Measurements from ENCODE around the gene ORC5.
"Not testable (repeated sequence)": the region's sequence is repeated elsewhere in the genome, so short reads cannot be mapped to it uniquely, and the experiment has no call there.

ORC5 gene

DNA sequence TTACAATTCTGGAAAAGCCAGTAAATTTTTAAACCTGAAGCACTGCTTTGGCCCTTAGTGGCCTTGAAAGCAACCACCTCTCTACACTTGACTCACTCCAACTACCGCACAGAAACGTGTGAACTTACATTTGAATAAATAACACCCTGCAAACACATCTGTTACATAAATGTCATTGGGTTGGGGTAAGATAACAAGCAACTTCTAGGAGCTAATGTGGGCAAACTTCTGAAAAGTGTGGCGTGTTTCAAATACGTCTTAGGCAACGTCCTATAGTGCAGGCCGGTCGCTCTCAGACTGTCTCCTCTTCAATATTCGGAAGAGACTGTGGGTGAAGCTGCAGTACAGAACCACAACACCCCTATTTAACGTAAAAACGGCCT is 474 bp downstream of the ORC5 start:
- H3K9me3 ChIP-seq (ENCODE audit: low read depth, low read length), result no peaks in the 10 kb centered on the region
- H3K36me3 ChIP-seq (ENCODE audit: insufficient read depth, low read length), result peaks cover 18% of the 10 kb centered on the region
- H3K27ac ChIP-seq, result peak overlapping the region; percentile 63
- TF ChIP-seq FOXP2 (optimal IDR thresholded peaks at IDR 0.05; ENCODE audit: control extremely low read depth, extremely low read length, insufficient read depth) (no peak), POLR2AphosphoS5 (IDR thresholded peaks at IDR 0.05; ENCODE audit: borderline replicate concordance, low read depth, low read length) (no peak), EZH2 (IDR thresholded peaks at IDR 0.05) (no peak)
- peak overlapping the region; percentile 98 for H3K9ac ChIP-seq (ENCODE audit: insufficient read length)
- no peak for DNase-seq (ENCODE audit: low read depth, low spot score)
- peak overlapping the region; percentile 97 for H3K4me3 ChIP-seq

DNA sequence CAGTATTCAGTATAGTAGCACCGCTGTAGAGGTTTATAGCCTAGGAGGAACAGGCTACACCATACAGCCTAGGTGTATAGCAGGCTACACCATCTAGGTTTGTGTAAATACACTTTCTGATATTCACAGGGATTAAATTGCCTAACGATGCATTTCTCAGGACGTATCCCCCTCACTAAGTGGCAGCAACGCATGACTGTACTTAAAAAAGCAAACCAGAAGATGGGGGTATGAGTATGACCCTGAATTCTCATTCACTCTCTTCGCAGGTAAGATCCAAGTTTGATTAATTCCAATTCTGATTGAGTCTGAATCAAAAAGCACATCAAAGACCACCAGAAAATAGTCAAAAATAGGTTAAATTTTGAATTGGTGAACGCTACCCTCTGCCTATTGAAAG is 972 bp downstream of the ORC5 start:
- Histone ChIP-seq H3K9me3 (ENCODE audit: low read depth, low read length) (no peaks in the 10 kb centered on the region), H3K27ac (no peak overlapping the region), H3K36me3 (ENCODE audit: insufficient read depth, low read length) (peaks cover 23% of the 10 kb centered on the region), H3K9ac (ENCODE audit: insufficient read length) (peak overlapping the region; percentile 98), H3K4me3 (peak overlapping the region; percentile 97)
- no peak for TF ChIP-seq FOXP2 (optimal IDR thresholded peaks at IDR 0.05; ENCODE audit: control extremely low read depth, extremely low read length, insufficient read depth)
- TF ChIP-seq EZH2 (IDR thresholded peaks at IDR 0.05), result no peak
- TF ChIP-seq POLR2AphosphoS5 (IDR thresholded peaks at IDR 0.05; ENCODE audit: borderline replicate concordance, low read depth, low read length), result no peak
- DNase-seq (ENCODE audit: low read depth, low spot score), result no peak

DNA sequence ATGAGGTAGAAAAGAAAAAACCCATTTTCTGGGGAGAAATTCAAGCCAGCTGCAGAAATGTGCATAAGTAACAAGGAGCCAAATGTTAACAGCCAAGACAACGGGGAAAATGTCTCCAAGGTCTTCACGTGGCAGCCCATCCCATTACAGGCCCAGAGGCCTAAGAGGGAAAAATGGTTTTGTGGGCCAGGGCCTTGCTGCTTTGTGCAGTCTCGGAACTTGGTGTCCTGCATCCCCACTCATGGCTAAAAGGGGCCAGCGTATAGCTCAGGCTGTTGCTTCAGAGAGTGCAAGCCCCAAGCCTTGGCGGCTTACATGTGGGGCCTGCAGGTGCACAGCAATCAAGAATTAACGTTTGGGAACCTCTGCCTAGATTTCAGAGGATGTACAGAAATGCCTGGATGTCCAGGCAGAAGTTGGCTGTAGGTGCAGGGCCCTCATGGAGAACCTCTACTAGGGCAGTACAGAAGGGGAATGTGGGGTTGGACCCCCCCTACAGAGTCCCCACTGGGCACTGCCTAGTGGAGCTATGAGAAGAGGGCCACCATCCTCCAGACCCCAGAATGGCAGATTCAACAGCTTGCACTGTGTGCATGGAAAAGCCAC is 9.0 kb downstream of the ORC5 start:
- H3K27ac ChIP-seq, result no peak overlapping the region
- no peak overlapping the region for H3K4me3 ChIP-seq
- H3K36me3 ChIP-seq (ENCODE audit: insufficient read depth, low read length), result peaks cover 95% of the 10 kb centered on the region
- TF ChIP-seq EZH2 (IDR thresholded peaks at IDR 0.05) (no peak), FOXP2 (optimal IDR thresholded peaks at IDR 0.05; ENCODE audit: control extremely low read depth, extremely low read length, insufficient read depth) (no peak)
- DNase-seq (ENCODE audit: low read depth, low spot score), result no peak
- no peak overlapping the region for H3K9ac ChIP-seq (ENCODE audit: insufficient read length)
- 0 out of 2 replicates have a peak, but pooled peaks cover 4% of the 10 kb centered on the region for H3K9me3 ChIP-seq (ENCODE audit: low read depth, low read length)

DNA sequence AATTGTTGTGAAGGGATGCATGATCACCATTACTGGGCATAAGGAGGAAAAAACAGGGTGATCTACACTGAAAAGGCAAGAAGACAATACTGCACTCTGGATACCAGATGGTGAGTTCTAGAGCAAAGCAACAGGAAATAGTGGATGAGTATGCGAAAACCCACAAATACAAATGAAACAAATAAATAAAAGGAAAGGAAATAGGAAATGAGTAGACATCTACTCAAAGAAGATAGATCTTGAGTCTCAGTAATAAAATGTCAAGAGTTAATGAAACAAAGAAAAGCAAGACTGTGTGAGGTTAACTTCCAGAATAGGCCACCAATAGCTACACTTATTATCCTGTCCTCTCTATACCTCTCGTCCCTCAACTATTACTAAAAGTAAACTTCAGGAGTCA is 11.7 kb downstream of the ORC5 start:
- Histone ChIP-seq H3K9ac (ENCODE audit: insufficient read length) (no peak overlapping the region), H3K36me3 (ENCODE audit: insufficient read depth, low read length) (peaks cover 91% of the 10 kb centered on the region), H3K4me3 (no peak overlapping the region), H3K27ac (peak overlapping the region; percentile 38; the same call in 1 of the 2 replicates), H3K9me3 (ENCODE audit: low read depth, low read length) (0 out of 2 replicates have a peak, but pooled peaks cover 4% of the 10 kb centered on the region)
- TF ChIP-seq POLR2AphosphoS5 (IDR thresholded peaks at IDR 0.05; ENCODE audit: borderline replicate concordance, low read depth, low read length), result no peak
- TF ChIP-seq EZH2 (IDR thresholded peaks at IDR 0.05), result no peak
- no peak for TF ChIP-seq FOXP2 (optimal IDR thresholded peaks at IDR 0.05; ENCODE audit: control extremely low read depth, extremely low read length, insufficient read depth)
- no peak for DNase-seq (ENCODE audit: low read depth, low spot score)

DNA sequence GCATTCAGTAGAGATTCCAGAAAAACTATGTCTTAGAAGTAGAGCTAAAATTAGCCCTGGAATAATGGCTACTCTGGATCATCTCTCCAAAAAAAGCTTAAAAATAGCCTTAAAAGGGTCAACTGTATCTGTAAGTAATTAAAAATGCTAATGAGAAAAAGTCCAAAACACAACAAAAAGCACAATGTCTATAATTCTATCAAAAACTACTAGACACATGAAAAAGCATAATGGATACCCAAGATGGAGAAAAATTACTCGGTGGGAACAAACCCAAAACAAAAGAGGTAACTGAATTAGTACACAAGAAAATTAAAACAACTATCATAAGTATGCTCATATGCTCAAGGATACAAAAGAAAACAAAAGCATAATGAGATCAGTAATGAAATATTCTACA is 15.4 kb downstream of the ORC5 start:
- TF ChIP-seq POLR2AphosphoS5 (IDR thresholded peaks at IDR 0.05; ENCODE audit: borderline replicate concordance, low read depth, low read length) (no peak), FOXP2 (optimal IDR thresholded peaks at IDR 0.05; ENCODE audit: control extremely low read depth, extremely low read length, insufficient read depth) (no peak), EZH2 (IDR thresholded peaks at IDR 0.05) (no peak)
- Histone ChIP-seq H3K9ac (ENCODE audit: insufficient read length) (no peak overlapping the region), H3K9me3 (ENCODE audit: low read depth, low read length) (no peaks in the 10 kb centered on the region), H3K27ac (no peak overlapping the region), H3K36me3 (ENCODE audit: insufficient read depth, low read length) (peaks cover 85% of the 10 kb centered on the region), H3K4me3 (no peak overlapping the region)
- no peak for DNase-seq (ENCODE audit: low read depth, low spot score)

DNA sequence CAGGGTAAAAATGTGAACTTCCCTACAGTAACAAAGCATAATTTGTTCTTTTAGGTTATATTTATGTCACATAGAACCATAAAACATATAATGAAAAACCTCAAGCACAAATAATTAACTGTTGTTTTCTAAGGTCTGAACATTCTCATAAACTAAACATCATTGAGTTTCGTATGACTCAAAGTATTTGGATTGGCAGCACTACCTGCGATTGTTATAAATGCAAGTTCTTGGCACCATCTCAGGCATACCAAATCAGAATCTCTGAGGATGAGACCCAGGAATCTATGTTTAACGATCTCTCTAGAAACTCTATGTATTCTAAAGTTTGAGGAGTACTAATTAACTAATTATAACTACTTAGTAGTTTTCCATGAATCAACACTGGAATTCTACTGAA is 22.5 kb downstream of the ORC5 start:
- Histone ChIP-seq H3K9ac (ENCODE audit: insufficient read length) (no peak overlapping the region), H3K4me3 (no peak overlapping the region), H3K36me3 (ENCODE audit: insufficient read depth, low read length) (peaks cover 85% of the 10 kb centered on the region), H3K27ac (no peak overlapping the region), H3K9me3 (ENCODE audit: low read depth, low read length) (no peaks in the 10 kb centered on the region)
- DNase-seq (ENCODE audit: low read depth, low spot score), result no peak
- no peak for TF ChIP-seq FOXP2 (optimal IDR thresholded peaks at IDR 0.05; ENCODE audit: control extremely low read depth, extremely low read length, insufficient read depth)
- TF ChIP-seq EZH2 (IDR thresholded peaks at IDR 0.05), result no peak
- TF ChIP-seq POLR2AphosphoS5 (IDR thresholded peaks at IDR 0.05; ENCODE audit: borderline replicate concordance, low read depth, low read length), result no peak

DNA sequence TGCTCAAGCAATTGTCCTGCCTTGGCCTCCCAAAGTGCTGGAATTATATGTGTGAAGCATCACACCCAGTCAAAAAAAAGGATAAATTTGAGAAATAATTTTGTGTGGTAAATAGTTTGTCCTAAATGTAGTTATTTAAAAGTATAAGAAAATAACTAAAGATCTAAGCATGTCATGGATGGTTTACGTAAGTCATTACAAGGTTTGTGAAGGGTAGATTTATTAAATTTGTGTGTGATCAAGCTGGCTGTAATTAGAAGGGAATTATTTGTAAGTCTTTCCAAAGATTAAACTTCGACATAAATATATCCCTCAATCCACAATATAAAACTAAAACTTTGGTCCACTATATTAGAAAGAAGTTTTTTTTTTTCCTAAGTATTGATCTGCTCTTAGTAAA is 28.6 kb downstream of the ORC5 start:
- Histone ChIP-seq H3K9me3 (ENCODE audit: low read depth, low read length) (no peaks in the 10 kb centered on the region; the same call in 1 of the 2 replicates), H3K4me3 (no peak overlapping the region), H3K27ac (no peak overlapping the region), H3K9ac (ENCODE audit: insufficient read length) (no peak overlapping the region), H3K36me3 (ENCODE audit: insufficient read depth, low read length) (peaks cover 62% of the 10 kb centered on the region)
- no peak for DNase-seq (ENCODE audit: low read depth, low spot score)
- TF ChIP-seq POLR2AphosphoS5 (IDR thresholded peaks at IDR 0.05; ENCODE audit: borderline replicate concordance, low read depth, low read length), result no peak
- TF ChIP-seq FOXP2 (optimal IDR thresholded peaks at IDR 0.05; ENCODE audit: control extremely low read depth, extremely low read length, insufficient read depth), result no peak
- no peak for TF ChIP-seq EZH2 (IDR thresholded peaks at IDR 0.05)

DNA sequence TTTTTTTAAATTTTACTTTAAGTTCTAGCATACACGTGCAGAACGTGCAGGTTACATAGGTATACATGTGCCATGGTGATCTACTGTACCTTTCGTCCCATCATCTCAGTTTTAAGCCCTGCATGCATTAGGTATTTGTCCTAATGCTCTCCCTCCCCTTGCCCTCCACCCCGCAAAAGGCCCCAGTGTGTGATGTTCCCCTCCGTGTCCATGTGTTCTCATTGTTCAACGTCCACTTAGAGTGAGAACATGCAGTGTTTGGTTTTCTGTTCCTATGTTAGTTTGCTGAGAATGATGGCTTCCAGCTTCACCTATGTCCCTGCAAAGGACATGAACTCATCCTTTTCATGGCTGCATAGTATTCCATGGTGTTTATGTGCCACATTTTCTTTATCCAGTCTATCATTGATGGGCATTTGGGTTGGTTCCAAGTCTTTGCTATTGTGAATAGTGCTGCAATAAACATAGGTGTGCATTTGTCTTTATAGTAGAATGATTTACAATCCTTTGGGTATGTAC is 30.2 kb downstream of the ORC5 start:
- not testable (repeated sequence) for H3K27ac ChIP-seq; H3K4me3 ChIP-seq; H3K9ac ChIP-seq (ENCODE audit: insufficient read length); H3K9me3 ChIP-seq (ENCODE audit: low read depth, low read length); DNase-seq (ENCODE audit: low read depth, low spot score)
- H3K36me3 ChIP-seq (ENCODE audit: insufficient read depth, low read length), result peaks cover 47% of the 10 kb centered on the region

DNA sequence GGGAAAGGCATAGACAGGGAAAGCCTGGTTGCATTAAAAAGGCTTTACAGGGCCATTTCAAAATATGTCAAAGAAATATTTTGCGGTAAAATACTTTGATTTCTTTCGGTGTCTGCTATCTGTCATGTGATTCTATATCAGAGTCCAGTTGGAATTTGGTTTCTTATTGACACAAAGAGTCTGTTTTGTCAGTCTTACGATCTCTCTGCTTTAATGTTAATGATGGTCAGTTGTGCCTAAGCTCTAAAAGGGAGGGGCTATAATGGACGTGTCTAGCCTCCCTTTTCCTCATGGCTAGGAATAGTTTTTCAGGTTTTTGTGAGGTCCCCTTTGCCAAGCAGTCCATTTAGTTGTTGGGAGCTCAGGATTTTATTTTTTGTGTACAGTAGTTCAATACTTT is 31.5 kb downstream of the ORC5 start:
- H3K27ac ChIP-seq, result no peak overlapping the region
- no peak overlapping the region for H3K9ac ChIP-seq (ENCODE audit: insufficient read length)
- TF ChIP-seq EZH2 (IDR thresholded peaks at IDR 0.05) (no peak), POLR2AphosphoS5 (IDR thresholded peaks at IDR 0.05; ENCODE audit: borderline replicate concordance, low read depth, low read length) (no peak), FOXP2 (optimal IDR thresholded peaks at IDR 0.05; ENCODE audit: control extremely low read depth, extremely low read length, insufficient read depth) (no peak)
- no peak for DNase-seq (ENCODE audit: low read depth, low spot score)
- H3K4me3 ChIP-seq, result no peak overlapping the region
- H3K36me3 ChIP-seq (ENCODE audit: insufficient read depth, low read length), result peaks cover 41% of the 10 kb centered on the region
- no peaks in the 10 kb centered on the region; the same call in 1 of the 2 replicates for H3K9me3 ChIP-seq (ENCODE audit: low read depth, low read length)

Measured in SK-N-MC (cell line).